MM.1S (cell line): ENCODE results near the gene CFAP69.

ENCODE experiments used
- DNase-seq: peaks from one replicate; pipeline ENCODE4 v3.0.0-alpha.2; 2015
- H2AFZ ChIP-seq: fragments of 300-600 bp; sonication (generic); 2 replicates; pipeline ENCODE4 v1.6.0; 2016; ENCODE audit warnings: antibody characterized with exemption, low read length
- H3F3A ChIP-seq: fragments of 300-600 bp; sonication (generic); 2 replicates; pipeline ENCODE4 v1.6.1; 2016; ENCODE audit warnings: mild to moderate bottlenecking, antibody characterized with exemption, low read length, moderate library complexity, mixed read lengths; ENCODE audit not compliant: insufficient read depth
- H3K27ac ChIP-seq: fragments of 300-600 bp; sonication (generic); 2 replicates; pipeline ENCODE4 v1.5.1; 2016; ENCODE audit warnings: mild to moderate bottlenecking, low read length
- H3K27me3 ChIP-seq: fragments of 300-600 bp; sonication (generic); replicated peaks from 2 replicates; pipeline ENCODE4 v1.6.0; 2016; ENCODE audit warnings: low read length; ENCODE audit not compliant: insufficient read depth
- H3K36me3 ChIP-seq: fragments of 300-600 bp; sonication (generic); replicated peaks from 2 replicates; pipeline ENCODE4 v1.6.1; 2016; ENCODE audit warnings: mild to moderate bottlenecking, low read length, mixed read lengths; ENCODE audit not compliant: insufficient read depth
- H3K4me1 ChIP-seq: fragments of 300-600 bp; sonication (generic); 2 replicates; pipeline ENCODE4 v1.6.1; 2016; ENCODE audit warnings: low read length, mixed read lengths
- H3K4me2 ChIP-seq: fragments of 300-600 bp; sonication (generic); 2 replicates; pipeline ENCODE4 v1.6.0; 2016; ENCODE audit warnings: low read depth, low read length
- H3K4me3 ChIP-seq: fragments of 300-600 bp; sonication (generic); 2 replicates; pipeline ENCODE4 v1.5.1; 2016; ENCODE audit warnings: low read length, mixed read lengths
- H3K79me2 ChIP-seq: fragments of 300-600 bp; sonication (generic); 2 replicates; pipeline ENCODE4 v1.6.1; 2016; ENCODE audit warnings: mixed run types, low read length, mixed read lengths
- H3K9ac ChIP-seq: fragments of 300-600 bp; sonication (generic); 2 replicates; pipeline ENCODE4 v1.6.1; 2016; ENCODE audit warnings: low read length, mixed read lengths
- H3K9me2 ChIP-seq: fragments of 300-600 bp; sonication (generic); replicated peaks from 2 replicates; pipeline ENCODE4 v1.6.1; 2016; ENCODE audit warnings: mild to moderate bottlenecking, low read length, mixed read lengths; ENCODE audit not compliant: insufficient read depth
- H3K9me3 ChIP-seq: fragments of 300-600 bp; sonication (generic); replicated peaks from 2 replicates; pipeline ENCODE4 v1.6.1; 2016; ENCODE audit warnings: mild to moderate bottlenecking, low read length, mixed read lengths; ENCODE audit not compliant: insufficient read depth
- H4K20me1 ChIP-seq: fragments of 300-600 bp; sonication (generic); 2 replicates; pipeline ENCODE4 v1.6.1; 2016; ENCODE audit warnings: mild to moderate bottlenecking, low read length, moderate library complexity, mixed read lengths; ENCODE audit not compliant: insufficient read depth
- CTCF ChIP-seq: fragments of 300-600 bp; sonication (generic); IDR thresholded peaks from 2 replicates; pipeline ENCODE4 v1.5.1; 2016; ENCODE audit warnings: antibody characterized with exemption, low read length, mixed read lengths
- EZH2 ChIP-seq: fragments of 300-600 bp; sonication (generic); optimal IDR thresholded peaks from 2 replicates; pipeline ENCODE3; 2017; ENCODE audit warnings: low read depth, mild to moderate bottlenecking, antibody characterized with exemption, low read length, mixed read lengths
- EZH2phosphoT487 ChIP-seq: fragments of 300-600 bp; sonication (generic); IDR thresholded peaks from 2 replicates; pipeline ENCODE4 v1.6.1; 2018; ENCODE audit warnings: antibody characterized with exemption, low read length

CFAP69 gene, protein sequence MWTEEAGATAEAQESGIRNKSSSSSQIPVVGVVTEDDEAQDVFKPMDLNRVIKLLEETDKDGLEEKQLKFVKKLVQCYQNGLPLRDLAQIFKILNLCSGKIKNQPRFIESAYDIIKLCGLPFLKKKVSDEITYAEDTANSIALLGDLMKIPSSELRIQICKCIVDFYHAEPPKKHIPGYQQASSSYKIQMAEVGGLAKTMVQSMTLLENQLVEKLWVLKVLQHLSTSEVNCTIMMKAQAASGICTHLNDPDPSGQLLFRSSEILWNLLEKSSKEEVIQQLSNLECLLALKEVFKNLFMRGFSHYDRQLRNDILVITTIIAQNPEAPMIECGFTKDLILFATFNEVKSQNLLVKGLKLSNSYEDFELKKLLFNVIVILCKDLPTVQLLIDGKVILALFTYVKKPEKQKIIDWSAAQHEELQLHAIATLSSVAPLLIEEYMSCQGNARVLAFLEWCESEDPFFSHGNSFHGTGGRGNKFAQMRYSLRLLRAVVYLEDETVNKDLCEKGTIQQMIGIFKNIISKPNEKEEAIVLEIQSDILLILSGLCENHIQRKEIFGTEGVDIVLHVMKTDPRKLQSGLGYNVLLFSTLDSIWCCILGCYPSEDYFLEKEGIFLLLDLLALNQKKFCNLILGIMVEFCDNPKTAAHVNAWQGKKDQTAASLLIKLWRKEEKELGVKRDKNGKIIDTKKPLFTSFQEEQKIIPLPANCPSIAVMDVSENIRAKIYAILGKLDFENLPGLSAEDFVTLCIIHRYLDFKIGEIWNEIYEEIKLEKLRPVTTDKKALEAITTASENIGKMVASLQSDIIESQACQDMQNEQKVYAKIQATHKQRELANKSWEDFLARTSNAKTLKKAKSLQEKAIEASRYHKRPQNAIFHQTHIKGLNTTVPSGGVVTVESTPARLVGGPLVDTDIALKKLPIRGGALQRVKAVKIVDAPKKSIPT

GRCh38 chr7:90244909-90245851 is at the start of gene CFAP69:
Gene CFAP69, plus strand, starts transcription at chr7:90245174. Its CDS starts 251 bp downstream, at chr7:90245425.
- Histone ChIP-seq H3K4me1 (peaks cover 6% of the 10 kb centered on the region; the same call in 1 of the 2 replicates), H3K27me3 (peaks cover 8% of the 10 kb centered on the region; the same call in 1 of the 2 replicates), H3K9me3 (no peaks in the 10 kb centered on the region), H3K4me3 (peak within 1 kb of the TSS; percentile 89), H3K4me2 (peak within 1 kb of the TSS; percentile 91), H2AFZ (peak within 1 kb of the TSS; percentile 97), H4K20me1 (no peaks in the 10 kb centered on the region), H3K9me2 (no peaks in the 10 kb centered on the region), H3K79me2 (no peaks in the 10 kb centered on the region), H3K9ac (peak within 1 kb of the TSS; percentile 74), H3K36me3 (no peaks in the 10 kb centered on the region), H3K27ac (no peak within 1 kb of the TSS), H3F3A (peaks cover 3% of the 10 kb centered on the region; the same call in 1 of the 2 replicates)
- TF ChIP-seq EZH2 (no peak), EZH2phosphoT487 (no peak), CTCF (peak; percentile 19)
- DNase-seq = peak; percentile 88

- no peak overlapping the region for H3K4me3 ChIP-seq
- no peak for DNase-seq
- no peaks in the 10 kb centered on the region for H4K20me1 ChIP-seq
- H3K9ac ChIP-seq = no peak overlapping the region
- no peaks in the 10 kb centered on the region for H3K36me3 ChIP-seq
- H3K79me2 ChIP-seq = no peaks in the 10 kb centered on the region
- H3K27ac ChIP-seq = no peak overlapping the region
- no peaks in the 10 kb centered on the region for H3K9me3 ChIP-seq
- H3F3A ChIP-seq = no peaks in the 10 kb centered on the region
- H3K27me3 ChIP-seq = no peaks in the 10 kb centered on the region
- no peak for TF ChIP-seq CTCF
- TF ChIP-seq EZH2 = no peak
- no peak for TF ChIP-seq EZH2phosphoT487
- no peak overlapping the region for H2AFZ ChIP-seq
- no peaks in the 10 kb centered on the region for H3K9me2 ChIP-seq
- H3K4me2 ChIP-seq = no peak overlapping the region
- no peaks in the 10 kb centered on the region for H3K4me1 ChIP-seq
Observed at GRCh38 chr7:90201500-90202195, 43.3 kb upstream of the CFAP69 start.

- Histone ChIP-seq H3K4me3 (no peak overlapping the region), H3K9me3 (no peaks in the 10 kb centered on the region), H3F3A (no peaks in the 10 kb centered on the region), H2AFZ (no peak overlapping the region), H3K27me3 (no peaks in the 10 kb centered on the region), H3K9me2 (no peaks in the 10 kb centered on the region), H3K79me2 (no peaks in the 10 kb centered on the region), H3K27ac (no peak overlapping the region), H3K4me1 (no peaks in the 10 kb centered on the region), H3K36me3 (no peaks in the 10 kb centered on the region), H4K20me1 (no peaks in the 10 kb centered on the region), H3K4me2 (no peak overlapping the region), H3K9ac (no peak overlapping the region)
- TF ChIP-seq EZH2phosphoT487 = no peak
- no peak for TF ChIP-seq EZH2
- no peak for TF ChIP-seq CTCF
- DNase-seq = no peak
Observed at GRCh38 chr7:90207956-90208355, 37.0 kb upstream of the CFAP69 start.
